ENCODE results near the gene GJC1.

DNA sequence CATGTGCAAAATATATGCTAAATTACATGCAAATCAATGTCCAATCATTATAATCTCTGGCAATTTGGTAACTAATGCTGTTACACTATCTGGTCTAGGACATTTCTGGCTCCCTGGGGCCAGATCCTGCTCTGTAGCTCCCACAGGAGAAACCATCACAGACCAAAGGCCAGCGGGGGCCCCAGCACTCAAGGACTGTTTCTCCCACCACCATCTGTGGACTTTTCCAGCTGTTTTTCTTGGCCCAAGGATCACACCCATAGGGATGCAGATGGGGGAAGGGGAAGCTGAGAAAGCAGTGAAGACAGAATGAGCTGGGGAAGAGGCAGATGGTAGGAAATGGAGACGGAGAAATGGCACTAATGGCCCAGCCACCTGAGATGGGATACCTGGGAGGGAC lies 17.5 kb upstream of the GJC1 start, which contains the start of gene HIGD1B:
- TF ChIP-seq CTCF (IDR thresholded peaks at IDR 0.05; ENCODE audit: control extremely low read depth in 1 of 3, insufficient read depth in 1 of 3, low read depth in 1 of 3, low read length in 3 of 3) (no peak), EZH2 (IDR thresholded peaks at IDR 0.05; ENCODE audit: low read depth, low read length, severe bottlenecking) (no peak), POLR2A (IDR thresholded peaks at IDR 0.05; ENCODE audit: control extremely low read depth in 1 of 2, low read depth in 2 of 2, low read length in 2 of 2) (no peak), CHD2 (IDR thresholded peaks at IDR 0.05; ENCODE audit: low read length) (no peak), JUND (IDR thresholded peaks at IDR 0.05; ENCODE audit: low read length) (no peak), GABPA (IDR thresholded peaks at IDR 0.05; ENCODE audit: borderline replicate concordance, insufficient read depth, low read length) (no peak), EP300 (IDR thresholded peaks at IDR 0.05; ENCODE audit: borderline replicate concordance in 1 of 2, low read depth in 2 of 2, low read length in 2 of 2) (no peak), CEBPB (IDR thresholded peaks at IDR 0.05; ENCODE audit: low read depth, low read length) (no peak), KDM1A (IDR thresholded peaks at IDR 0.05; ENCODE audit: borderline replicate concordance, low read length) (no peak), BRCA1 (IDR thresholded peaks at IDR 0.05; ENCODE audit: low read depth, low read length) (no peak)
- TF ChIP-seq, protein P1, sequence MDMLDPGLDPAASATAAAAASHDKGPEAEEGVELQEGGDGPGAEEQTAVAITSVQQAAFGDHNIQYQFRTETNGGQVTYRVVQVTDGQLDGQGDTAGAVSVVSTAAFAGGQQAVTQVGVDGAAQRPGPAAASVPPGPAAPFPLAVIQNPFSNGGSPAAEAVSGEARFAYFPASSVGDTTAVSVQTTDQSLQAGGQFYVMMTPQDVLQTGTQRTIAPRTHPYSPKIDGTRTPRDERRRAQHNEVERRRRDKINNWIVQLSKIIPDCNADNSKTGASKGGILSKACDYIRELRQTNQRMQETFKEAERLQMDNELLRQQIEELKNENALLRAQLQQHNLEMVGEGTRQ (IDR thresholded peaks at IDR 0.05; ENCODE audit: low read length): no peak
- TF ChIP-seq, protein P2, sequence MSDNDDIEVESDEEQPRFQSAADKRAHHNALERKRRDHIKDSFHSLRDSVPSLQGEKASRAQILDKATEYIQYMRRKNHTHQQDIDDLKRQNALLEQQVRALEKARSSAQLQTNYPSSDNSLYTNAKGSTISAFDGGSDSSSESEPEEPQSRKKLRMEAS (IDR thresholded peaks at IDR 0.05): no peak

Measured in H1 (cell line).